SK-N-SH treated with all-trans-retinoic acid at 6 μM for 48 hours (cell line): ENCODE data around the gene DPCD.

ENCODE experiments used
- ATAC-seq: fragments of 200-7000 bp; cut with Tn5 transposase; 3 replicates; pipeline ENCODE4 v1.9.1; 2020; ENCODE audit warnings: mild to moderate bottlenecking, moderate library complexity
- ARNTL ChIP-seq: fragments of 450-650 bp; formaldehyde crosslinking; IDR thresholded peaks from 2 replicates; pipeline ENCODE4 v1.5.0; 2020; ENCODE audit warnings: low read depth, mild to moderate bottlenecking, moderate library complexity, borderline replicate concordance
- BACH2 ChIP-seq: fragments of 250-450 bp; sonication (Bioruptor Pico); IDR thresholded peaks from 2 replicates; pipeline ENCODE4 v1.9.0; 2021; ENCODE audit warnings: mild to moderate bottlenecking, borderline replicate concordance
- CSDC2 ChIP-seq: fragments of 250-450 bp; sonication (Bioruptor Pico); IDR thresholded peaks from 2 replicates; pipeline ENCODE4 v1.5.0; 2020; ENCODE audit warnings: mild to moderate bottlenecking, moderate library complexity
- CSRNP3 ChIP-seq: fragments of 250-450 bp; sonication (Bioruptor Pico); IDR thresholded peaks from 2 replicates; pipeline ENCODE4 v1.5.1; 2021; ENCODE audit warnings: mild to moderate bottlenecking, moderate library complexity
- ESRRG ChIP-seq: fragments of 250-450 bp; sonication (Bioruptor Pico); IDR thresholded peaks from 2 replicates; pipeline ENCODE4 v1.6.1; 2021; ENCODE audit warnings: mild to moderate bottlenecking
- GLIS3 ChIP-seq: fragments of 250-450 bp; sonication (Bioruptor Pico); IDR thresholded peaks from 2 replicates; pipeline ENCODE4 v1.5.0; 2020; ENCODE audit warnings: mild to moderate bottlenecking, moderate library complexity
- ISL1 ChIP-seq: fragments of 250-450 bp; sonication (Bioruptor Pico); IDR thresholded peaks from 2 replicates; pipeline ENCODE4 v2.1.2; 2022; ENCODE audit warnings: mild to moderate bottlenecking, moderate library complexity
- OSR1 ChIP-seq: fragments of 250-450 bp; sonication (Bioruptor Pico); IDR thresholded peaks from 2 replicates; pipeline ENCODE4 v1.8.0; 2022; ENCODE audit warnings: moderate library complexity, mild to moderate bottlenecking, inconsistent platforms
- PATZ1 ChIP-seq: fragments of 250-450 bp; sonication (Bioruptor Pico); IDR thresholded peaks from 2 replicates; pipeline ENCODE4 v1.8.0; 2020; ENCODE audit warnings: mild to moderate bottlenecking, moderate library complexity, borderline replicate concordance
- PPARA ChIP-seq: fragments of 250-450 bp; sonication (Bioruptor Pico); IDR thresholded peaks from 2 replicates; pipeline ENCODE4 v1.5.0; 2020; ENCODE audit warnings: mild to moderate bottlenecking, borderline replicate concordance
- RARB ChIP-seq: fragments of 250-450 bp; sonication (Bioruptor Pico); IDR thresholded peaks from 2 replicates; pipeline ENCODE4 v1.8.0; 2021; ENCODE audit warnings: mild to moderate bottlenecking, moderate library complexity
- SNAI2 ChIP-seq: fragments of 250-450 bp; sonication (Bioruptor Pico); IDR thresholded peaks from 2 replicates; pipeline ENCODE4 v1.5.0; 2020; ENCODE audit warnings: mild to moderate bottlenecking, moderate library complexity
- TOX ChIP-seq: fragments of 250-450 bp; sonication (Bioruptor Pico); IDR thresholded peaks from 2 replicates; pipeline ENCODE4 v1.8.0; 2021; ENCODE audit warnings: mild to moderate bottlenecking, moderate library complexity, borderline replicate concordance
- ZC3H10 ChIP-seq: fragments of 250-450 bp; sonication (Bioruptor Pico); IDR thresholded peaks from 2 replicates; pipeline ENCODE4 v1.5.1; 2021; ENCODE audit warnings: mild to moderate bottlenecking, moderate library complexity
- ZFP3 ChIP-seq: fragments of 250-450 bp; sonication (Bioruptor Pico); IDR thresholded peaks from 2 replicates; pipeline ENCODE4 v1.5.0; 2020; ENCODE audit warnings: mild to moderate bottlenecking, moderate library complexity
- ZFP30 ChIP-seq: fragments of 450-650 bp; formaldehyde crosslinking; IDR thresholded peaks from 2 replicates; pipeline ENCODE4 v1.5.0; 2022; ENCODE audit warnings: mild to moderate bottlenecking, moderate library complexity
- ZNF565 ChIP-seq: fragments of 450-650 bp; formaldehyde crosslinking; conservative IDR thresholded peaks from 2 replicates; pipeline ENCODE4 v1.5.0; 2020; ENCODE audit warnings: low read depth, mild to moderate bottlenecking, moderate library complexity
- ZNF70 ChIP-seq: fragments of 450-650 bp; formaldehyde crosslinking; IDR thresholded peaks from 2 replicates; pipeline ENCODE4 v1.5.0; 2020; ENCODE audit warnings: mild to moderate bottlenecking, moderate library complexity
- ZNF8 ChIP-seq: fragments of 450-650 bp; formaldehyde crosslinking; IDR thresholded peaks from 2 replicates; pipeline ENCODE4 v1.5.0; 2020; ENCODE audit warnings: mild to moderate bottlenecking, moderate library complexity
- TF ChIP-seq, protein P1 (sequence below): fragments of 250-450 bp; sonication (Bioruptor Pico); IDR thresholded peaks from 2 replicates; pipeline ENCODE4 v1.5.1; 2020; ENCODE audit warnings: low read depth, mild to moderate bottlenecking, moderate library complexity
- TF ChIP-seq, protein P2 (sequence below): fragments of 250-450 bp; sonication (Bioruptor Pico); IDR thresholded peaks from 2 replicates; pipeline ENCODE4 v1.5.0; 2020; ENCODE audit warnings: mild to moderate bottlenecking, moderate library complexity
- TF ChIP-seq, protein P3 (sequence below): fragments of 250-450 bp; sonication (Bioruptor Pico); IDR thresholded peaks from 2 replicates; pipeline ENCODE4 v1.8.0; 2021; ENCODE audit warnings: low read depth, mild to moderate bottlenecking, moderate library complexity, borderline replicate concordance

DPCD gene

GRCh38 chr10:101625821-101626412 is 37.8 kb downstream of the DPCD start:
- TF ChIP-seq ZNF565 (CRISPR knock-in tag) (no peak), SNAI2 (CRISPR knock-in tag) (no peak), PPARA (no peak), PATZ1 (CRISPR knock-in tag) (no peak), ZNF8 (CRISPR knock-in tag) (no peak), ZC3H10 (no peak), CSDC2 (CRISPR knock-in tag) (no peak), GLIS3 (CRISPR knock-in tag) (no peak), TOX (CRISPR knock-in tag) (no peak), ARNTL (CRISPR knock-in tag) (no peak), ISL1 (CRISPR knock-in tag) (no peak), ZNF70 (CRISPR knock-in tag) (no peak), ZFP30 (CRISPR knock-in tag) (no peak), ZFP3 (CRISPR knock-in tag) (no peak), BACH2 (CRISPR knock-in tag) (no peak), ESRRG (CRISPR knock-in tag) (no peak), OSR1 (no peak)
- TF ChIP-seq, protein P1, sequence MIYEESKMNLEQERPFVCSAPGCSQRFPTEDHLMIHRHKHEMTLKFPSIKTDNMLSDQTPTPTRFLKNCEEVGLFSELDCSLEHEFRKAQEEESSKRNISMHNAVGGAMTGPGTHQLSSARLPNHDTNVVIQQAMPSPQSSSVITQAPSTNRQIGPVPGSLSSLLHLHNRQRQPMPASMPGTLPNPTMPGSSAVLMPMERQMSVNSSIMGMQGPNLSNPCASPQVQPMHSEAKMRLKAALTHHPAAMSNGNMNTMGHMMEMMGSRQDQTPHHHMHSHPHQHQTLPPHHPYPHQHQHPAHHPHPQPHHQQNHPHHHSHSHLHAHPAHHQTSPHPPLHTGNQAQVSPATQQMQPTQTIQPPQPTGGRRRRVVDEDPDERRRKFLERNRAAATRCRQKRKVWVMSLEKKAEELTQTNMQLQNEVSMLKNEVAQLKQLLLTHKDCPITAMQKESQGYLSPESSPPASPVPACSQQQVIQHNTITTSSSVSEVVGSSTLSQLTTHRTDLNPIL (CRISPR knock-in tag), result no peak
- TF ChIP-seq, protein P2, sequence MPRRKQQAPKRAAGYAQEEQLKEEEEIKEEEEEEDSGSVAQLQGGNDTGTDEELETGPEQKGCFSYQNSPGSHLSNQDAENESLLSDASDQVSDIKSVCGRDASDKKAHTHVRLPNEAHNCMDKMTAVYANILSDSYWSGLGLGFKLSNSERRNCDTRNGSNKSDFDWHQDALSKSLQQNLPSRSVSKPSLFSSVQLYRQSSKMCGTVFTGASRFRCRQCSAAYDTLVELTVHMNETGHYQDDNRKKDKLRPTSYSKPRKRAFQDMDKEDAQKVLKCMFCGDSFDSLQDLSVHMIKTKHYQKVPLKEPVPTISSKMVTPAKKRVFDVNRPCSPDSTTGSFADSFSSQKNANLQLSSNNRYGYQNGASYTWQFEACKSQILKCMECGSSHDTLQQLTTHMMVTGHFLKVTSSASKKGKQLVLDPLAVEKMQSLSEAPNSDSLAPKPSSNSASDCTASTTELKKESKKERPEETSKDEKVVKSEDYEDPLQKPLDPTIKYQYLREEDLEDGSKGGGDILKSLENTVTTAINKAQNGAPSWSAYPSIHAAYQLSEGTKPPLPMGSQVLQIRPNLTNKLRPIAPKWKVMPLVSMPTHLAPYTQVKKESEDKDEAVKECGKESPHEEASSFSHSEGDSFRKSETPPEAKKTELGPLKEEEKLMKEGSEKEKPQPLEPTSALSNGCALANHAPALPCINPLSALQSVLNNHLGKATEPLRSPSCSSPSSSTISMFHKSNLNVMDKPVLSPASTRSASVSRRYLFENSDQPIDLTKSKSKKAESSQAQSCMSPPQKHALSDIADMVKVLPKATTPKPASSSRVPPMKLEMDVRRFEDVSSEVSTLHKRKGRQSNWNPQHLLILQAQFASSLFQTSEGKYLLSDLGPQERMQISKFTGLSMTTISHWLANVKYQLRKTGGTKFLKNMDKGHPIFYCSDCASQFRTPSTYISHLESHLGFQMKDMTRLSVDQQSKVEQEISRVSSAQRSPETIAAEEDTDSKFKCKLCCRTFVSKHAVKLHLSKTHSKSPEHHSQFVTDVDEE, result no peak
- ATAC-seq, result no peak

DNA sequence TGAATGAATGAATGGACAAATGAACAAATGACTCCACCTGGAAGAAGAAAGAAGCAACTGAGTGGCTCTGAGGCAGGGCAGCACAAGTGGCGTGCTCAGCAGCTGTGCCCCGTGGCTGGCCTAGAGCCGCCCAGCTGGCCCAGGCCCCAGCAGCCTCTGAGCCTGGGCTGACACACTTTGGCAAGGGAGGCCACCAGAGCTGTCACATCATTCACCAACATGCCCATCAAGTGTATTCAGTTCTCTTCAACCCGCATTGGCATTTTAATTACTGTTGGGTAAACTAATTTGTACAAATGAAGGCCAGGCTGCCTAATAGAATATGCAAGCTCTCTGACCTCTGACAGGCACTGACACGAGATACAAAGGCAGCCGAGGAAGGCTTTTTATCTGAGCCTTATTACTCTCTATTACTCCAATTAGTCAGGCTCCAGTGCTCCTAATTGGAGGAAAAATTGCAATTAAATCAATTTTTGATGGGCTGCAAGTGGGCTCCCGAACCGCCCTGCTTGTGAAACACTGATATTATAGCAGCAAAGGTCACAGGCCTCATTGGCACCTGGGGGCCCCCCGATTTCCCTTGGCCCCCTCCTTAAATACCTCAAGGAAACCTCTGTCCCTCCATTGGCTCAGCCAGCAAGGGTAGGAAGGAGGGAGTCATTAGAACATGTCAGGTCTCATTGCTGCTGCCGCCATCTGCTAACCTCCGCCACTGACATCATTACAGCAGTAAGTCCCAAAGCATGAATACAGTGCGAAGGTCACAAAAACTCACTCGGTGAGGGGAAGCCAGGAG is 41.9 kb downstream of the DPCD start:
- no peak for TF ChIP-seq ZFP3 (CRISPR knock-in tag)
- TF ChIP-seq SNAI2 (CRISPR knock-in tag), result no peak
- no peak for TF ChIP-seq CSDC2 (CRISPR knock-in tag)
- TF ChIP-seq ARNTL (CRISPR knock-in tag), result no peak
- TF ChIP-seq, protein P2, result no peak
- no peak for ATAC-seq

DNA sequence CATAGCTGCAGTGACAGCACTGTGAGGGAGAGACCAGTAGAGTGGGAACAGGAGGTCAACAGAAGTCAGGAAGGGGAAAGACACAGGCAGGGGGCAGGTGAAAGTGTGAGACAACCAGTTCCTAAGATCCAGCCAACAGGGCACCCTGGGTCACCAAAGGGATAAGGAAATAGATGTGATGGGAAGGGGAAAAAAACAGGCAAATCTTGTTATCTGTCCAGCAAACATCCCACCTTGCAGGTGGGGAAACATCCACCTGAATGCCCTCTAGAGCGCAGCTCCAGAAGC is 42.5 kb downstream of the DPCD start:
- no peak for ATAC-seq
- TF ChIP-seq RARB (CRISPR knock-in tag) (no peak), ZNF565 (CRISPR knock-in tag) (no peak), ZNF8 (CRISPR knock-in tag) (no peak), PATZ1 (CRISPR knock-in tag) (no peak), CSDC2 (CRISPR knock-in tag) (no peak), BACH2 (CRISPR knock-in tag) (no peak), ZFP3 (CRISPR knock-in tag) (no peak), ARNTL (CRISPR knock-in tag) (no peak), CSRNP3 (CRISPR knock-in tag) (no peak)
- TF ChIP-seq, protein P3, sequence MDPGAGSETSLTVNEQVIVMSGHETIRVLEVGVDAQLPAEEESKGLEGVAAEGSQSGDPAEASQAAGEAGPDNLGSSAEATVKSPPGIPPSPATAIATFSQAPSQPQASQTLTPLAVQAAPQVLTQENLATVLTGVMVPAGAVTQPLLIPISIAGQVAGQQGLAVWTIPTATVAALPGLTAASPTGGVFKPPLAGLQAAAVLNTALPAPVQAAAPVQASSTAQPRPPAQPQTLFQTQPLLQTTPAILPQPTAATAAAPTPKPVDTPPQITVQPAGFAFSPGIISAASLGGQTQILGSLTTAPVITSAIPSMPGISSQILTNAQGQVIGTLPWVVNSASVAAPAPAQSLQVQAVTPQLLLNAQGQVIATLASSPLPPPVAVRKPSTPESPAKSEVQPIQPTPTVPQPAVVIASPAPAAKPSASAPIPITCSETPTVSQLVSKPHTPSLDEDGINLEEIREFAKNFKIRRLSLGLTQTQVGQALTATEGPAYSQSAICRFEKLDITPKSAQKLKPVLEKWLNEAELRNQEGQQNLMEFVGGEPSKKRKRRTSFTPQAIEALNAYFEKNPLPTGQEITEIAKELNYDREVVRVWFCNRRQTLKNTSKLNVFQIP, result no peak
